ENCODE results near the gene ZCCHC14. TPM values are rescaled to one million over a fixed set of nuclear protein-coding genes. Genes with fewer than 3 reads are reported as not detected.
A peak's percentile ranks its signal among the peaks of the same experiment; 100 is the strongest.

The ZCCHC14 gene
- total and polyA plus RNA-seq, 4 experiments from 2014 or later: 0.21 to 25.1 (median 11.9) TPM

DNA sequence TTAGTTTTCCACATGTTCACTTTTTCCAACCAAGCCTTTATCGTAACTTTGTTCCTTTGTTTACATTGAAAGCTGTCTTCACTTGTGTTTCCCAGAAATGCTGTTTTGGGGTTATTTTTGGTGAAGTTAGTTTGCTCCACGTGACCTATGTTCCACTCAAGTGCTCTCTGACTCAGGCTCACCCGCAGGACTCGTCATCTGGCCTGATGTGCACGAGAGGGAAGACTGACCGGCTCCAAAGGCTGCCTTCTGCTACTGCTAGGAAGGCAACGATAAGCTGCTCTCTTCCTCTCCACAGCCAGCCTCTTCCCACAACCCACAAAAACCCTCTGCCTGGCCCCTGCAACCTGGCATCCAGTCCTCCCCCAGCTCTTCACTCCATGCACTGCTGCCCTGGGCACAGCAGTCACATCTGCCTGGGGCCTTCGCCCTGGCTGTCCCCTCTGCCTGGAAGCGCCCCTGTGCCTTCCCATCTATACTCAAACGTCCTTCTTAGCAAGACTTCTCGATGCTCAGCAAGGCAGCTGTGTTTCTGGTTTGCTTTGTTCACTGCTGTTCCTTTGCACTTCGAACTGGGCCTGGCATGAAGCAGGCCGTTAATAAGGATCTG lies 28.0 kb downstream of the ZCCHC14 start:
- DNase-seq: peak in 1 of 5 donors; percentile 65
- CTCF ChIA-PET (ENCODE audit: partially characterized antibody): no interaction called here
- Mint-ChIP-seq H3K4me3 (peak overlapping the region; percentile 22 to 89 (median 76)), H3K36me3 (peaks cover 2 to 5% of the 10 kb centered on the region in 2 donors), H3K27ac (peak overlapping the region; percentile 62 to 90 (median 83)), H3K9me3 (no peaks in the 10 kb centered on the region), H3K27me3 (no peaks in the 10 kb centered on the region), H3K4me1 (peaks cover 21 to 56% (median 38%) of the 10 kb centered on the region in 4 donors)
- intact Hi-C loops (cut with micrococcal nuclease): no loop called here
- H3K36me3 ChIP-seq (ENCODE audit: insufficient read depth, low read length): no peaks in the 10 kb centered on the region
- H3K4me3 ChIP-seq (ENCODE audit: low read length in 2 of 2): no peak overlapping the region
- no peaks in the 10 kb centered on the region for H3K27me3 ChIP-seq (ENCODE audit: insufficient read depth, low read length)
- H3K4me1 ChIP-seq (ENCODE audit: insufficient read depth, low read length): peaks cover 42% of the 10 kb centered on the region
- POLR2A ChIA-PET (ENCODE audit: partially characterized antibody): interaction anchor here (1.0 kb wide), 1 partner anchor 82 kb away, joined by 5 read pairs; the partner anchor contains the start of gene FBXO31
- no peak overlapping the region for H3K27ac ChIP-seq (ENCODE audit: low read depth, low read length)
- no peaks in the 10 kb centered on the region for H3K9me3 ChIP-seq (ENCODE audit: control insufficient read depth in 1 of 2, low read length in 2 of 2)

DNA sequence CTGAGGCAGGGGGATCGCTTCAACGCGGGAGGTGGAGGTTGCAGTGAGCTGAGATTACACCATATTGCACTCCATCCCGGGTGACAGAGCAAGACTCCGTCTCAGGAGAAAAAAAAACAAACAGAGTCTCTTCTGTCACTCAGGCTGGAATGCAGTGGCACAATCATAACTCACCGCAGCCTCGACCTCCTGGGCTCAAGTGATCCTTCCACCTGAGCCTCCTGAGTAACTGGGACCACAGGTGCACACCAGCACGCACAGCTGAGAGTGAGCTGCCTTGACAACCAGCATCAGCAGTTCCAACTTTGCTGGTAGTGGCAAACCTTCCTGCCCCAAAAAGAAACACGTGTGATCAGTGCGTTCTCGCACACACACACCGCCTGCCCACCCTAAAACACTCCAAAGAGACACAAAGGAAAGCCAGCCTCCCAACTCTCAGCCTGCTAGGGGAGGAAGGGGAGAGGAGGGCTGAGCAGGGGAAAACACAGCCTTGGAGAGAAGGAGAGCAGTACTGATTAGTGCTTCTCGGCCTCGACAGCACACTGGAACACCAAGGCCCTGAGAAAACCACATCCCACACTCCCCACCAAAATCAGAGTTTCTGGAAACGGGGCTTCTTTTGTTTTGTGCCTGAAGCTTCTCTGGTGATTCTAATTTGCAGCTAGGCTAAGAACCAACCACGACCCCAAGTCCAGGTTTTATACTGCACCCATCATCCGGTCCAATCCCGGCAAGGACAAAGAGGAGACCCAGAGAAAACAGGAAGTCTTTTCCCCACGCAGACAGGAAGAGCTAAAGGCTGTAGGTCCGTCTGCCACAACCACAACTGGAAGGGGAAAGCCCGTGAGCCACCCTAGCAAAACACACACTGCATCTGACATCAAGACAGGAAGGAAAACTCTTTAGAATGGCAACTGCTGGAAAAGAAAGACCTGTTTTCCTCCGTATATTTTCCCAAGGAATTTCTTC lies 28.8 kb downstream of the ZCCHC14 start:
- peak overlapping the region; percentile 58 to 90 (median 83) for H3K27ac Mint-ChIP-seq
- peak overlapping the region; percentile 49 to 89 (median 76) for H3K4me3 Mint-ChIP-seq
- no peaks in the 10 kb centered on the region for H3K36me3 ChIP-seq (ENCODE audit: insufficient read depth, low read length)
- DNase-seq: peak in 3 of 5 donors; percentile 7 to 67 (median 23)
- H3K27me3 ChIP-seq (ENCODE audit: insufficient read depth, low read length): no peaks in the 10 kb centered on the region
- peaks cover 3 to 9% of the 10 kb centered on the region in 2 donors for H3K36me3 Mint-ChIP-seq
- no peaks in the 10 kb centered on the region for H3K9me3 Mint-ChIP-seq
- no peaks in the 10 kb centered on the region for H3K27me3 Mint-ChIP-seq
- no peak overlapping the region for H3K27ac ChIP-seq (ENCODE audit: low read depth, low read length)
- H3K9me3 ChIP-seq (ENCODE audit: control insufficient read depth in 1 of 2, low read length in 2 of 2): no peaks in the 10 kb centered on the region
- H3K4me3 ChIP-seq (ENCODE audit: low read length in 2 of 2): no peak overlapping the region
- intact Hi-C loops (cut with micrococcal nuclease): no loop called here
- peaks cover 20 to 56% (median 38%) of the 10 kb centered on the region in 4 donors for H3K4me1 Mint-ChIP-seq
- peaks cover 42% of the 10 kb centered on the region for H3K4me1 ChIP-seq (ENCODE audit: insufficient read depth, low read length)
- ChIA-PET POLR2A (ENCODE audit: partially characterized antibody) (interaction anchor here (1.0 kb wide), 1 partner anchor 81 kb away, joined by 5 read pairs; the partner anchor contains the start of gene FBXO31), CTCF (ENCODE audit: partially characterized antibody) (interaction anchor here (1.4 kb wide), 1 partner anchor 172 kb away, joined by 5 read pairs; no protein-coding TSS in a partner anchor)

DNA sequence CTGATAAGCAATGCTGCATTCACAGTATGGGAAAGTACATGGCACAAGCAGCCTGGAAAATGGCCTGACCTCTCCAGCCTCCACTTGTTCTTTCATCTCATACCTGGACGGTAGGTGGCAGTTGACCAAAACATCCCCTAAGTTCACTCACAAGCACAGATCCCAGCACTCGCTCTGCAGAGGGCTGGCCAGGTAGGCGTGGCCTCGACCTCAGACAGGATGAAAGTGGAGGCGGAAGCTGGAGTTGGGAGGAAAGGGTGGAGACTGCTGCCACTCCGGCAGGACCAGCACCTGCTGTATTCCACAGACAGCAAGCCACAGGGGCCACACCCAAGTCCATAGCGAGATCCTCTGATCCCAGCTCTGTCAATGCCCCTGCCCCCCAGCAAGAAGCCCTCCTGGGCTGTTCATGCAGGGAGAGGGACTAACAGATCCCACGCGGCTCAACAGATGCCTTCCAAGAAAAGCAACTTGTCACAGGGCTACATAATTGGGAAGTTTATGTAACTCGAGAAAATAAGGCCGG lies 31.3 kb downstream of the ZCCHC14 start:
- Mint-ChIP-seq H3K4me1 (peaks cover 25 to 71% (median 46%) of the 10 kb centered on the region in 4 donors), H3K27me3 (no peaks in the 10 kb centered on the region), H3K4me3 (peak overlapping the region in 3 of 8 donors; percentile 15 to 50 (median 23)), H3K27ac (peak overlapping the region in 1 of 7 donors; percentile 4), H3K9me3 (no peaks in the 10 kb centered on the region), H3K36me3 (peaks cover 6 to 30% of the 10 kb centered on the region in 2 donors)
- Histone ChIP-seq H3K4me3 (ENCODE audit: low read length in 2 of 2) (no peak overlapping the region), H3K36me3 (ENCODE audit: insufficient read depth, low read length) (no peaks in the 10 kb centered on the region), H3K9me3 (ENCODE audit: control insufficient read depth in 1 of 2, low read length in 2 of 2) (no peaks in the 10 kb centered on the region), H3K4me1 (ENCODE audit: insufficient read depth, low read length) (peaks cover 48% of the 10 kb centered on the region), H3K27ac (ENCODE audit: low read depth, low read length) (no peak overlapping the region), H3K27me3 (ENCODE audit: insufficient read depth, low read length) (no peaks in the 10 kb centered on the region)
- peak in 1 of 5 donors; percentile 10 for DNase-seq
- CTCF ChIA-PET (ENCODE audit: partially characterized antibody): interaction anchor here (2.2 kb wide), 1 partner anchor 65 kb away, joined by 4 read pairs; no protein-coding TSS in a partner anchor
- POLR2A ChIA-PET (ENCODE audit: partially characterized antibody): no interaction called here
- intact Hi-C loops (cut with micrococcal nuclease): no loop called here

DNA sequence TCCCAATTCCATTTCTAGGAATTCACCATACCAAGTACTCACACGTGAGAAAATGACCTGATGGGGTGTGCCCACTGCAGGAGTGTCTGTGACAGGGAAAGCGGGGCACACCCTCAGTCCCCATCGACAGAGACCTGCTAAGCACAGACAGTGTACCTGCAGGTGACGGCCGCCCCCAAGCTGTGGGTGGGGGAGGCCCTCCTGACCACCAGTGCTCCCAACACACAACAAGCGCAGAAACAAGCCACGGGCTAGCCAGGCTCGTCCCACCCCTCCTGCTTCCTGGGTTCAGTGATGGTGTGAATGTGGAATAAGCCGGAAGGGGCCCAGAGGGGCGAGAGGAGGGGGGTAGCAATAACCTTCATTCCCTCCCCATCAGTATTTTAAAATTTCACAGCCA lies 31.9 kb downstream of the ZCCHC14 start:
- ChIA-PET CTCF (ENCODE audit: partially characterized antibody) (interaction anchor here (2.2 kb wide), 1 partner anchor 64 kb away, joined by 4 read pairs; no protein-coding TSS in a partner anchor), POLR2A (ENCODE audit: partially characterized antibody) (interaction anchor here (0.6 kb wide), 1 partner anchor 14 kb away, joined by 3 read pairs; no protein-coding TSS in a partner anchor)
- H3K27me3 ChIP-seq (ENCODE audit: insufficient read depth, low read length): no peaks in the 10 kb centered on the region
- DNase-seq: no peak
- H3K36me3 ChIP-seq (ENCODE audit: insufficient read depth, low read length): no peaks in the 10 kb centered on the region
- Mint-ChIP-seq H3K9me3 (no peaks in the 10 kb centered on the region), H3K27me3 (no peaks in the 10 kb centered on the region), H3K36me3 (peaks cover 6 to 30% of the 10 kb centered on the region in 2 donors), H3K4me3 (no peak overlapping the region), H3K4me1 (peaks cover 24 to 65% (median 42%) of the 10 kb centered on the region in 4 donors), H3K27ac (no peak overlapping the region)
- intact Hi-C loops (cut with micrococcal nuclease): no loop called here
- H3K9me3 ChIP-seq (ENCODE audit: control insufficient read depth in 1 of 2, low read length in 2 of 2): no peaks in the 10 kb centered on the region
- no peak overlapping the region for H3K4me3 ChIP-seq (ENCODE audit: low read length in 2 of 2)
- H3K4me1 ChIP-seq (ENCODE audit: insufficient read depth, low read length): peaks cover 42% of the 10 kb centered on the region
- no peak overlapping the region for H3K27ac ChIP-seq (ENCODE audit: low read depth, low read length)

DNA sequence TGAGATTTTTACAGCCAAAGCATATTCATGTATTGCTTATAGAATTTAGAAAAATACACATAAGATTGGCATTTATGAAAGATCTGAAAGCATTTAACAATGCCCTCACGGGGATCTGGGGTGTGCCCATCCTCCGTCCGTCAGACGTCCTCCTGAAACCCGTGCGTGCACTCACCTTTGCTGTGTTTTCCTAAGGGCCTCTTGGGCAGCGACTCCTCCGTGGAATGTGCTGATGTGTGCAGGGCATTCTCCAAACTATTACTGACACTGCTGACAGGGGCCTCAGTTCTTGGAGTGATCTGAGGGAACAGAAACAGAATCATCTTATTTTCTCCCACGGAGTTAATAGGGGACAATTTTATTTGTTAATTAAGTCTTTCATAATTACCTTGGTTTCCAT lies 33.0 kb downstream of the ZCCHC14 start:
- Histone ChIP-seq H3K27ac (ENCODE audit: low read depth, low read length) (no peak overlapping the region), H3K36me3 (ENCODE audit: insufficient read depth, low read length) (peaks cover 5% of the 10 kb centered on the region), H3K27me3 (ENCODE audit: insufficient read depth, low read length) (no peaks in the 10 kb centered on the region), H3K4me1 (ENCODE audit: insufficient read depth, low read length) (peaks cover 31% of the 10 kb centered on the region), H3K9me3 (ENCODE audit: control insufficient read depth in 1 of 2, low read length in 2 of 2) (no peaks in the 10 kb centered on the region), H3K4me3 (ENCODE audit: low read length in 2 of 2) (no peak overlapping the region)
- POLR2A ChIA-PET (ENCODE audit: partially characterized antibody): no interaction called here
- CTCF ChIA-PET (ENCODE audit: partially characterized antibody): interaction anchor here (2.2 kb wide), 1 partner anchor 63 kb away, joined by 4 read pairs; no protein-coding TSS in a partner anchor
- Mint-ChIP-seq H3K9me3 (no peaks in the 10 kb centered on the region), H3K4me3 (no peak overlapping the region), H3K4me1 (peaks cover 19 to 54% (median 33%) of the 10 kb centered on the region in 4 donors), H3K27me3 (no peaks in the 10 kb centered on the region), H3K36me3 (peaks cover 10 to 35% of the 10 kb centered on the region in 2 donors), H3K27ac (no peak overlapping the region)
- intact Hi-C loops (cut with micrococcal nuclease): no loop called here
- no peak for DNase-seq

DNA sequence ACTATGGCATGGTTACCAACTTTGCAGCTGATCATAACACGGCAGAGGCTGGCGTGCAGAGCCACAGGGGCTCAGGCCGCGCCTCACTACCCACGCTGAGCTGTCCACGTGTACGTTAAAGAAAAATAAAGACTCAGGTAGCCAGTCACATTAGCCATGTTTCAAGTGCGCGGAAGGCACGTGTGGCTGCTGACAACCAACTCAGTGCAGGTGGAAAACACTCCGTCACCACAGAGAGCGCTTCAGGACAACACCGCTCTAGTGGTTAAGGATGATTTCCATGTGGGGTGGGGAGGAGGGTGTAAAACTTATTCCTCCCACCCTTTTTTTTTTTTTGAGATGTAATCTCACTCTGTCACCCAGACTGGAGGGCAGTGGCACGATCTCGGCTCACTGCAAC lies 33.8 kb downstream of the ZCCHC14 start:
- Histone ChIP-seq H3K36me3 (ENCODE audit: insufficient read depth, low read length) (peaks cover 5% of the 10 kb centered on the region), H3K4me1 (ENCODE audit: insufficient read depth, low read length) (peaks cover 23% of the 10 kb centered on the region), H3K27ac (ENCODE audit: low read depth, low read length) (no peak overlapping the region), H3K27me3 (ENCODE audit: insufficient read depth, low read length) (no peaks in the 10 kb centered on the region), H3K9me3 (ENCODE audit: control insufficient read depth in 1 of 2, low read length in 2 of 2) (no peaks in the 10 kb centered on the region), H3K4me3 (ENCODE audit: low read length in 2 of 2) (no peak overlapping the region)
- peaks cover 11 to 42% of the 10 kb centered on the region in 2 donors for H3K36me3 Mint-ChIP-seq
- ChIA-PET POLR2A (ENCODE audit: partially characterized antibody) (no interaction called here), CTCF (ENCODE audit: partially characterized antibody) (no interaction called here)
- no peaks in the 10 kb centered on the region for H3K27me3 Mint-ChIP-seq
- no peak overlapping the region for H3K4me3 Mint-ChIP-seq
- intact Hi-C loops (cut with micrococcal nuclease): no loop called here
- no peak overlapping the region for H3K27ac Mint-ChIP-seq
- H3K4me1 Mint-ChIP-seq: peaks cover 12 to 46% (median 26%) of the 10 kb centered on the region in 4 donors
- DNase-seq: no peak
- H3K9me3 Mint-ChIP-seq: no peaks in the 10 kb centered on the region
